Adrenal gland (tissue), 5 donors: ENCODE measurements around the gene CEP70.

Experiments
- POLR2A ChIP-seq, 2 donors: fragments of 450-650 bp; IDR thresholded peaks; one replicate each; pipeline ENCODE4 v1.6.1; 2017; ENCODE audit warnings: antibody characterized with exemption in 2 of 2, mild to moderate bottlenecking in 2 of 2, moderate library complexity in 1 of 2
- TF ChIP-seq, protein P1 (sequence below), 6 experiments: fragments of 450-650 bp in 4 of 6; fragments of 200-600 bp in 2 of 6; sonication (generic) in 1 of 6; IDR thresholded peaks; 1 replicate in 5 of 6; 2 replicates in 1 of 6; pipeline versions ENCODE4 v1.5.1 to v1.8.0; 2016 to 2021; ENCODE audit warnings: antibody characterized with exemption in 6 of 6, mild to moderate bottlenecking in 2 of 6, moderate library complexity in 1 of 6
- donor health status: DM: no; HTN: no; CAD: no.

DNA sequence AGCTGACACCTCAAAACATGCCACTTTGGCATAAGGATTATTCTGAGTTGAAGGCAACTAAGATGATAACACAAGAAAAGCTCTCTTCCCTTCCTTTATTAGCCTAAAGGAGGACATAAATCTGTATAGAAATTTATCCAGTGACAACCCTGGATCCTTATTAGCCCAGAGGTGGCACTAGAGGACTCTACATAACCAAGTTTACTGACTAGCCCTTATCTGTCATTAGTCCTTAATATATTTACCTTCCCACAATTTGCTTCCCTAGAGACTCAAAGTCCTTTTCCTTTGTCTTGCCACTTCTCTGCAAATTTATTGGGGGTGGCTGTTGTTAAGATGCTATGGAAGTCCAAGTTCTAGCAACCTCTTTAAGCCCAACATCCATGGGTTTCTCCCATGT is 26.7 kb downstream of the CEP70 start:
- TF ChIP-seq, protein P1, sequence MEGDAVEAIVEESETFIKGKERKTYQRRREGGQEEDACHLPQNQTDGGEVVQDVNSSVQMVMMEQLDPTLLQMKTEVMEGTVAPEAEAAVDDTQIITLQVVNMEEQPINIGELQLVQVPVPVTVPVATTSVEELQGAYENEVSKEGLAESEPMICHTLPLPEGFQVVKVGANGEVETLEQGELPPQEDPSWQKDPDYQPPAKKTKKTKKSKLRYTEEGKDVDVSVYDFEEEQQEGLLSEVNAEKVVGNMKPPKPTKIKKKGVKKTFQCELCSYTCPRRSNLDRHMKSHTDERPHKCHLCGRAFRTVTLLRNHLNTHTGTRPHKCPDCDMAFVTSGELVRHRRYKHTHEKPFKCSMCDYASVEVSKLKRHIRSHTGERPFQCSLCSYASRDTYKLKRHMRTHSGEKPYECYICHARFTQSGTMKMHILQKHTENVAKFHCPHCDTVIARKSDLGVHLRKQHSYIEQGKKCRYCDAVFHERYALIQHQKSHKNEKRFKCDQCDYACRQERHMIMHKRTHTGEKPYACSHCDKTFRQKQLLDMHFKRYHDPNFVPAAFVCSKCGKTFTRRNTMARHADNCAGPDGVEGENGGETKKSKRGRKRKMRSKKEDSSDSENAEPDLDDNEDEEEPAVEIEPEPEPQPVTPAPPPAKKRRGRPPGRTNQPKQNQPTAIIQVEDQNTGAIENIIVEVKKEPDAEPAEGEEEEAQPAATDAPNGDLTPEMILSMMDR (IDR thresholded peaks at IDR 0.05): no peak
- no peak for TF ChIP-seq POLR2A (IDR thresholded peaks at IDR 0.05)
